Loucy (cell line): ENCODE results near the gene TSPAN10.

Experiments used
- EZH2phosphoT487 ChIP-seq: fragments of 200-600 bp; IDR thresholded peaks from 2 replicates; pipeline ENCODE4 v1.6.1; 2018; ENCODE audit warnings: antibody characterized with exemption, mild to moderate bottlenecking, moderate library complexity, borderline replicate concordance
- TF ChIP-seq, protein P1 (sequence below): fragments of 200-600 bp; sonication (generic); conservative IDR thresholded peaks from 2 replicates; pipeline ENCODE4 v1.5.1; 2014; ENCODE audit warnings: mild to moderate bottlenecking, antibody characterized with exemption, low read length

DNA sequence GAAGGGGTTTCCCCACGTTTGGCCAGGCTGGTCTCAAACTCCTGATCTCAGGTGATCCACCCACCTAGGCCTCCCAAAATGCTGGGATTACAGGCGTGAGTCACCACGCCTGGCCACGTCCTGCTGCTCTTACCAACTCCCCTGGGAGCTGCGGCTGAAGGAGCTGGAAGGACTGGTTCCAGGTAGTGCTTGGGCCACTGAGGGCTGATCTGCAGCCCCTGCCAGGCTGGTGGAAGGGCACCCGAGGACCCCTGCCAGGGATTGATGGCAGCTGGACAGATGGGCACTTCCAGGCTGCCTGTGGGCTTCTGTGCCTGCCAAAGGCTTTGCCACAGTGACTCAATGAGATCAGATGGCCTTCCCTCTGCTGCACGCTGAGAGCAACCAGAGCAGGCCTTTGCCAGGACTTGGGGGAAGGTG lies 27.1 kb downstream of the TSPAN10 start:
- TF ChIP-seq, protein P1, sequence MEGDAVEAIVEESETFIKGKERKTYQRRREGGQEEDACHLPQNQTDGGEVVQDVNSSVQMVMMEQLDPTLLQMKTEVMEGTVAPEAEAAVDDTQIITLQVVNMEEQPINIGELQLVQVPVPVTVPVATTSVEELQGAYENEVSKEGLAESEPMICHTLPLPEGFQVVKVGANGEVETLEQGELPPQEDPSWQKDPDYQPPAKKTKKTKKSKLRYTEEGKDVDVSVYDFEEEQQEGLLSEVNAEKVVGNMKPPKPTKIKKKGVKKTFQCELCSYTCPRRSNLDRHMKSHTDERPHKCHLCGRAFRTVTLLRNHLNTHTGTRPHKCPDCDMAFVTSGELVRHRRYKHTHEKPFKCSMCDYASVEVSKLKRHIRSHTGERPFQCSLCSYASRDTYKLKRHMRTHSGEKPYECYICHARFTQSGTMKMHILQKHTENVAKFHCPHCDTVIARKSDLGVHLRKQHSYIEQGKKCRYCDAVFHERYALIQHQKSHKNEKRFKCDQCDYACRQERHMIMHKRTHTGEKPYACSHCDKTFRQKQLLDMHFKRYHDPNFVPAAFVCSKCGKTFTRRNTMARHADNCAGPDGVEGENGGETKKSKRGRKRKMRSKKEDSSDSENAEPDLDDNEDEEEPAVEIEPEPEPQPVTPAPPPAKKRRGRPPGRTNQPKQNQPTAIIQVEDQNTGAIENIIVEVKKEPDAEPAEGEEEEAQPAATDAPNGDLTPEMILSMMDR = no peak
- no peak for TF ChIP-seq EZH2phosphoT487
